HG03439 (cell line): Measurements from ENCODE around the gene WDR72.

Source experiments
- ATAC-seq: cut with Tn5 transposase; IDR thresholded peaks from one replicate; pipeline ENCODE4 v1.9.1; 2021; ENCODE audit warnings: mild to moderate bottlenecking, moderate library complexity; ENCODE audit not compliant: unreplicated experiment

WDR72 gene

DNA sequence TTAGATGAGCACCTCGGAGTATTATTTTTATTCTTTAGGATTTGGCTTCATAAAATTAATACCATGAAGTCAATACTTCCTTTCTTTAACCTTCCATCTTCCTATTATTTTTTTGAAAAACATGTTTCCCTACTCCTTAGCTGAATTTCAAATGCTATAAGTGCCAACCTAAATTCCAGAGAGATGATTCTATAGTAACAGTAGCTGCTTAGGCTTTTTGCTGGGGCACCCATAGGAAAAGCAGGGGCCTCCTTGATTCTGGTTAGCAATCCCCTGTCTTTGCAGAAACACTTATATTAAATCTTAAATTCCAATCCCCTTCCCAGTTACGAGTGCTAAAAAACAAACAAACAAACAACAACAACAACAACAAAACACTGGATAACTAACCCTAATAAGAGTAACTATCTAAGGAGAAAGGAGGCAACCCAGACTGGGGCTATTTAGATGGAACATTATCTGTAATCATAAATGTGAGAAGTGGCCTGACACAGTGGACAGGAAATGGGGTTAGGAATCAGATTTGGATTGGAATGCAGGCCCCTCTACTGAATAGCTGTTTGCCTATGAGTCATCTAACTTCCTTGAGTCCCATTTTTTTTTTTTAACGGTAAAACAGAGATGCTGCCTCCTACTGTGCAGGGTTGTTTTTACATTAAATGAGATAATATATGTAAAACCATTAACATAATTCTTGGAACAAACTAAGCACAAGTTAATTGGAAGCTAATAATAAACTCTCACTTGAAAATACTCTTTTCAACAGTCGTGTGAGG is 148.1 kb downstream of the WDR72 start:
- no peak for ATAC-seq

DNA sequence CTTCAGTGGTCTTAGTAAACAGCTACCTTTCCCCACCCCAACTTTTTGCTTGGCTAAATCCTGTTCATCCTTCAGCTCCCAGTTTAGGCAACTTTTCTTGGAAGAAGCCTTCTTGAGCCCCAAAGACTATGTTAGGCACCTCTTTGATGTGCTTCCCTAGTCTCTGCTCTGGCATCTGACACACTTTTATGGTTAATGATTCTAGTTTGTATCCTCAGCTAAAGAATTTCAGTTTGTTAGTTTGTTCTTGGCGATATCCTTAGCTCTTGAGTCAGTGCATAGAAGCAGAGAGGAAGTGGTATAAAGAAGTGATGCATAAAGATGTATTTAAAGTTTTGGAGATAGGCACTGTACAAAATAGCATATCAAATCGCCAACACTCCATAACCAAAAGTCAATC is 168.4 kb downstream of the WDR72 start:
- ATAC-seq = no peak

DNA sequence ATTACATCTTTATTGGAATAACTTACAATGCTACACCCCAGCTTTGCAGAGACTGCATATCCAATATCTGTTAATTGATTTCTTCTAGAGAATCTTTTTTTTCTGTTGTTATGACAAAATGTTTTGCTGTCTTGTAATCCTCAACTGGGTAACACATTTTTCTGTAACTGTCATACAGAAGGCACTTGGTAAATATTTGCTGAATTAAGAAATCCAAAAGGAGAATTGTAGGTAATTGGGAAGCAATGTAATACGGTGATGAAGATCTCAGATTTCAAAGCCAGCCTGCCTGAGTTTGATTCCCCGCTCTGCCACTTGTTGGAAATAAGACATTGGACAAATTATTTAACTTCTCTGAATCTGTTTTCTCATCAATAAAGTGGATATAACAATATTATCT is 169.1 kb downstream of the WDR72 start:
- ATAC-seq = no peak

DNA sequence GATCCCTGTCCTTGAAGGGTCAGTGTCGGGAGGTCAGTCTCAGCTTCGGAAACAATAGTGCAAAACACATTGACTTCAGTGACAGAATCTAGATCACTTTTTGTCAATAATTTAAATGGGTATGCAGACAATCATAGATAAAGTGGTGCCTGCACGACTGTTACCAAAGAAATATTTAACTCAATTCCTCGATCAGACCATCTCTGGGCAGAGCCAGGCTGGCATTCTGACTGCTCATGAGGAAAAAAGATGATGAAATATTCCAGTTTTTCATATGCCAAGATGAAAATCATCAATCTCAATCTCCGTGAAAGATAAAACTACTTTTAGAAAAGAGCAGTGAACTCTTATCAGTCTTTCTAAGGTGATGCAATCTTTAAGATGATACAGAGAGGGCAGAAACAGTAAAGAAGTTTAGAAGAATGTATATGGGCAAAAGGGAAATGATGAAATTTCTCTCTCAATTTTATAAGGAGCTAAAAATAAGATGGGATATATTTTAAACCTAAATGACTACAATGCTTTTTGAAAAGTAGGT is 169.9 kb downstream of the WDR72 start:
- no peak for ATAC-seq

DNA sequence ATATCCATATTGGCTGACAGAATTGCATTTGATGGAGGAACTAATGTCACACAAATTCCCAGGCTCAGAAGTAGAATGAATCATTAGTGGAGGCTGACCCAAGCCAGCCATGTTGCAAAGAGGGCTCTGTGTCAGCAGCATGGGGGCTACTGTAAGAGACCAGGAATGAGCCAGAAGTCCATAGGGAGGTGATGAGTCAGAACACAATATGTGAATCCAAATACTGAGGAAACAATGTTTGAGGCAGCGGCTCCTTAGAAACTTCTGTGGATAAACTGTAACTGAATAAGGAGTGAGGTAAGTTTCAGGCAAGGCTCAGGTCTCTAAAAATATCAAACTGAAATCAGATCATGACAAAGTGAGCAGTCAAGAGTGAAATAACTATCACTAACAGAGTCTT is 170.7 kb downstream of the WDR72 start:
- ATAC-seq = no peak

DNA sequence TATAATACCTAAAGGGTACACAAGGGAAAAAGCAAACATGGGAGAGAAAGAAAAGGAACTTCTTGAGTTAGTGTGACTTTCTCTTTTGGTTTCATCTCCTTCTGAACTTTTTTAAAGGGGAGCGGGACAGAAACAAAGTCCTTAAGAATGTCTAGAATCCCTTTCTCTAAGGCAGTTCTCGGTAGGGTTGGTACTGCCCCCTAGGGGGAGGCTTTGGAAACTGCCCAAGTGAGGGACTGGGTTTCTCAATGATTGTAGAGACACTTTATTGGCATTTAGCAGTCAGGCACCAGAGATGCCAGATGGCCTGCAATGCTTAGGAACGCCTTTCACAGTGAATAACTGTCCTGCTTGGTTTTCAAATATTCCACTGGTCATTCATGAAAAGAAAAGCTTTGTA is 172.7 kb downstream of the WDR72 start:
- peak; percentile 74 for ATAC-seq

DNA sequence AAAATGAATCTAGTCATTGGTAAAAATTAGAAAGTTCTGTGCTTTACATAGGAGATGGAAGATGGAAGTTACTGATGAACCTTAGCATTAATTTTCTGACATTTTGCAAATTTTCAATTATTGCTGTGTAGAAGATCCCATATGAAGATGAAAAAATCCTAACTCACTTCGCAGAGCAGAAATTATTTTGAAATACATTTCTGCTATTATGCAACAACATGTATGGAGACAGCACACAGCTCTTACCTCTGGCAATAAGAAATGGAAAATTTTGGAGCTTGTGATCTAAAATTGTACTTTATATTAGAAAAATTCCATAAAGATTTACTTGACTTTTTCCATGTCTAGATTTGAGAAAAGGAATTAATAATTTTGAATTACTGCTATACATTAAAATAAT is 177.9 kb downstream of the WDR72 start:
- no peak for ATAC-seq

DNA sequence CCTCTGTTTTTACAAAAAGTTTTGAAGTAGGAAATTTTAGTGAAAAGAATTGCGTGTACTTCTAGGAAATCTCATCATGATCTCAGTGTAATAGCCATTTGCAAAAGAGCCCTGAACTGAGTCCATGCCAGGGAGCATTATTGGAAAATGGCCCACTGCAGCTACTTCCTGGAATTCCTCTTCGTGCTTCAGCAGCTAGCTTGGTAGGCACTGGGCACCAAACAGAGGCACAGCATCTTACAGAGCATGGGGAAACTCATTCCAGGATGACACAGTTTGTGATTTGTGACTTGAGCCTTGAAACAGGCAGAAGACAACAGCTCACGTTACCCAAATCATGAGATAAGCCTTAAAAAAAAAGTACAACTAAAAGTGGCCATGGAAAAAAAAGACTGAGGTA is 179.1 kb downstream of the WDR72 start:
- no peak for ATAC-seq

DNA sequence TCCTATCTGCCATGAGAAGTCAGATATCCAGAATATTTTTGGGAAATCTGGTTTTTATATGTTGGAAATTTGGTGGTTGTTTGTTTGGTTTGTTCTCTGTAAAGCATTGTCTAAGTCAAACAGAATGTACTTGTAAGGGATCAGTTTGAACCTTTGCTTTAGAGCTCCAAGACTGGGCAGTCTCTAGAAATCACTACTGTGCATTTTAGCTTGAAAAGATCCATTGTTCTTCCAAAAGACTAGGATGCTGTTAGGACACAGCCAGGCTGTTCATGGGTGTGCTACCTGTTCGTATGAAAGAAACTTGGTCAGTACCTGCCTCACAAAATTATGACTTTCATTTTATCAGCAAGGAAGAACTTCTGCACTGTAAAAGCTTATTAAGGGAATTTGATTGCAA is 182.6 kb downstream of the WDR72 start:
- ATAC-seq = no peak

DNA sequence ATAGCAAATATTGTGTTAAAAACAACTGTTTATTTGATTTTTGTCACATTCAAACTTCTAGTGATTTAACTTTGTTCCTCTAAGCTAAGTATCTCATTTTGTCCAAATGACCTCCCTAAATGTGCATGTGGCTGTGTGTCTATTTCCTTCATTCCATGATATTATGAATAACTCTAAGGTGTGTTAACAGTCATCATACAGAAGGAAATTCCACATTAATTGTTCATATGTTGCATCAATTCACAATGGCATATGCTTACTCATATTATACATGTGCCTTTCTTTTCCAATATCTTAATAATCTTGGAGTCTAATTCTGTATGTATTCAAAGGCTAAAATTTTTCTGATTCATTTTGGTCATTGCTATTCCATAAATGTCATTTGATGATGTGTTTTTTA is 186.4 kb downstream of the WDR72 start:
- no peak for ATAC-seq

DNA sequence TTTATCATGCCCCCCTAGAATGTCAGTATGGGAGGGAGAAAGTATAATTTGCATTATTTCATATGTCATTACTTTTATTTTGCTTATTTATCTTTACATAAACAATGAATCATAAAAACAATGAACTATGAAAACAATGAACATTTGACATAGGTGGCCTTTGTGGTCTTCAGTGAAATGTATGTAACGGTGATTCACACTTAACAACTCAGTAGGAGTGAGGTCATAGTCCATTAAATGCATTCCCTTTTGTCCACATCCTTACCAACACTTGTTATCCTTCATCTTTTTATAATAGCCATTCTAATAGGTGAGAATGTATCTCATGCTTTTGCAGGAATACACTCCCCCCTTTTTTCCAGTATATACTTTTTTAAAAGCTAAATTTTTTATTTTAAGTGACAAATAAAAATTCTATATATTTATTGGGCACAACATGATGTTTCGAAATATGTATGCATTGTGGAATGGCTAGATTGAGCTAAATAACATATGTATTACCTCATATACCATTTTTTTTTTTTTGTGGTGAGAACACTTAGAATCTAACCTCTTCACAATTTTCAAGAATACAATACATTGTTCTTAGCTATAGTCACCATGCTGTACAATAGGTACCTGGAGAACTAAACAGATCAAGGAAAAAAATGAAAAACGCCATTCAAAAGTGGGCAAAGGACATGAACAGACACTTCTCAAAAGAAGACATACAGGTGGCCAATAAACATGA is 189.5 kb downstream of the WDR72 start:
- ATAC-seq = no peak

DNA sequence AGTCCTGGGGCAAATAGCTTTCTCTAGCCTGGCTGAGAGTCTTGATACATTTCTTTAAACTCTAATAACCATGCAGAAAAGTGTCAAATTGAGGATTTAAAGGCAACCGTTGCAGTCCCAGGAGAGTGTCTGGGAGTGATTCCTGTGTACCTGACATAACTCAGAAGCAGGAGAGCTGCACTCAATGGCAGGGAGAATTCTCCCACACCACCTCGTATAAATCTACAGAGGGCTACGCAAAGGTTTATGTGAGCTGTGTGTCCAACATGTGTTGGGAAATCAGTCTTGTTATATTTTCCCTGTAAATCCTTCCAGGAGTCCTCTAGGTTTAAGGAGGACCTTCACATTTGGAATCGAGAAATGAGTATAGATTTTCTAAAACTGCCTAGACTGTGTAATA is 192.6 kb downstream of the WDR72 start:
- no peak for ATAC-seq

DNA sequence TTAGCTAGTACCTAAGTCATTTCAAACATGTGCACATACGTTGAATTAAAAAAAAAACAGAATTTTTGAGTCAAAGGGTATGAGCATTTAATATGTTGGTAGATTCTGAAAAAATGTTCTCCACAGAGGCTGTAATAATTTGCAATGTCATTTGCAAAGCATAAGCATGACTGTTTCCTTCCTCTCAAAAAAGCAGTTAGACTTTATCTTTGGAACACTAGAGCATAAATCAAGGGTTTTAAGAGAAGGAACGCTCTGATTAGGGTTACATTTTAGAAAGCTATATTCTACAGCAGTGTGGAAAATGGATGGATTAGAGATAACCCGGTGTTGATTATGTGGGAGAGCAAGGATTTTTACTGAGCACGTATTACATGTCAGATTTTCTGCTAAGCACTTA is 193.7 kb downstream of the WDR72 start:
- no peak for ATAC-seq

DNA sequence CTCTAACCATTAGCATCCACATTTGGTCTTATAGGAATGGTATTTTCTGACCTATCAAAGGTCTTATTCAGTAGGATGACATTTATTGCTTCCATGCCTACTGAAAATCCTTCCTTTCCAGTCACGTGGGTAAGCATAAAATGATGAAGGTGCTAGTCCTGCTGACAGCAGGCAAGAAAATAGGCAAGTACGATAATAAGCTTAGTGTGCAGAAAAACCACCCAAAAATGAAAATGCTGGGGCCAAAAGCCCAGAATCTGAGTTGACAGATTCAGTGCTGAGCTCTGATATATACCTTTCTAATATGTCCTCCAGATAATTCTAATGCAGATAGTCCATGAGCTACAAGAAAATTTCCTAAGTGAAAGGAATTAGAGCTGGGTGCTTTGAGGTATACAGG is 194.8 kb downstream of the WDR72 start:
- ATAC-seq = no peak

DNA sequence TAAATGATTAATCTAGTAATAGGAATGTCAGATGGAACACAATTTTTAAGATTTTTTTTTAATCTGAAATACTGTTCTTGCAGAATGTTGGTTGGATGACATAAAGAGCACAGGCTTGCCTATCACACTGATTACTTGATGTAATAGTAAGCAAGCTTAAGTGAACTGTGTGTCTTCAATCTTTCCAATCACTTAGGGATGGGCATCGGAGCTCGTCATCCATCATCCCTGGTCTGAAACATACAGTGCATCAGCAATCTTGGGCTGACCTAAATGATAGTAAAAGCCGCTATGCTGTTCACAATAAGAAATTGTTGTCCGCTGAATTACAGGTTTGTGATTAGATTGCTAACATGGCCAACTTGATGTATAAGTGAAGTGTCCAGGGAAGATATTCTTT is 195.8 kb downstream of the WDR72 start:
- ATAC-seq = no peak

DNA sequence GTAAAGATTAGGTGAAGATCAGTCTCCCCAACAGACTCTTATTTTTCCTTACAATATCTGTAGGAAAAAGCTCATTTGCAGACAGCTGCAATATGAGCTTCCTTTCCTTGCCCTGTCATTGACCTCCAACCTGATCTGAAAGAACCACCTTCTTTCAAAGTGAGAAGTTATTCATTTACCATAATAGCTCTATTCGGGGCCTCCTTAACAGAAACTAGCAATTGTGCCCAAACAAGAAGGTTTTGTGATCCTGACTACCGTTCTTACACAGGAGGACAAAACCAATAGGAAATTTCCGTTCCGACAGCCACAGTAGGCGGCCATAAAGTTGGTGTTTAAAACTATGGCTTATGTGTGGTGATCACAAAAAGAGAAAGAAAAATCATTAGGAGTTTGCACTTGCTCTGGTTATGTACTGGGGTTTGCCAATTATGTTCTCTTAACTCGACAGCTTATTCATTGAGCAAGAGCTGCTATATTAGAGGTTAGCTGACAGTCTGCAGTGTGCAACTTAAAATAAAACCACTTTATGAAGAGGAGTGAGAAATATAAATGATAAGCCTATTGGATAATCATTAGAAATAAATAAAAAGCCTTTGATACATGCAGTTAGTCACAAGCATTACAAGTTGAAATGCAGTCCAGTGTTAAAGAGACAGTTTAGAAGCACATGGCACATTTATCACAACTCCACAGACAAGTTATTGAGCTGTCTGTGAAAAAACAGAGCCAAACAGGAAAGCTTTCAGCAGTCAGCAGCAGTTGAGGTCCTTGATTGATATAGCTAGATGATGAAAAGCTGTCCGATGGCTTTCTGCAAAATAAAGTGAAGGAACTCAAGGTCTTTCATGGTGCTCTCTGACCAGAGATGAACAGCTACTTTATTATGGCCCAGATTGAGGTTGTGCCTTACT is 199.8 kb downstream of the WDR72 start:
- no peak for ATAC-seq

DNA sequence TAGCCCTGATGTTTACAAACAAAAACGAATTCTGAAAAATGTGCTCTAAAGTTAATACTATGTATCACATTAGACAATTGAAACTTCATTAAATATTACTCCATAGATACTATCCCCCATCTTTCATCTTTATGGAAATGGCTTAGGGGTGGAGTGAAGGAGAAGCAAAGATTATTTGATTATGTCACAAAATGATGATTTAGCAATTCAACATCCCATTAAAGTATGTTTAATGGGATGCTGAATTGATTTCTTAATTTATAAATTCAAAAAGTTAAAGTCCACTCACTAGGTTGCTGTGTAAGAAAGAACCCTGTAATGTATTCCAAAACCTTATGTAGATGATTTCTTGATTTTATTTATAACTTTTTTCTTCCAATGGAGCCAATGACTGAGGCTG is 201.1 kb downstream of the WDR72 start:
- ATAC-seq = no peak

DNA sequence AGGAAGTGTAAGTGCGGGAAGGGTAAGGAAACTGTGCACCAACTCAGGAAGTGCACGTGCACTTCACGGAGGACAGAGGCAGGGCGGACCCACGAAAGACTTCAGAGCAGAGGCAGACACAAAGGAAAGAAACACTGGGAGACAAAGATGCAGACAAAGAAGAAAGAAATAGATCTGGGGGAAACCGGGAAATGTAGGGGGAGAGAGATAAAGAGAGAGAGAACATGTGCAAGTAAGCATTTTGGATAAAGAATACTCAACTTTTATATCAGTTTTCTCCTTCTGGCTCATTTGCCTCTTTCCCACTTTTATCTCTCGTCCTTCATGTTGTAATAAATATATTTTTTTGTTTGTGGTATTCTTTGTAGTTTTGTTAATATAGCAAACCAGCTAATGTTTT is 204.2 kb downstream of the WDR72 start:
- no peak for ATAC-seq

DNA sequence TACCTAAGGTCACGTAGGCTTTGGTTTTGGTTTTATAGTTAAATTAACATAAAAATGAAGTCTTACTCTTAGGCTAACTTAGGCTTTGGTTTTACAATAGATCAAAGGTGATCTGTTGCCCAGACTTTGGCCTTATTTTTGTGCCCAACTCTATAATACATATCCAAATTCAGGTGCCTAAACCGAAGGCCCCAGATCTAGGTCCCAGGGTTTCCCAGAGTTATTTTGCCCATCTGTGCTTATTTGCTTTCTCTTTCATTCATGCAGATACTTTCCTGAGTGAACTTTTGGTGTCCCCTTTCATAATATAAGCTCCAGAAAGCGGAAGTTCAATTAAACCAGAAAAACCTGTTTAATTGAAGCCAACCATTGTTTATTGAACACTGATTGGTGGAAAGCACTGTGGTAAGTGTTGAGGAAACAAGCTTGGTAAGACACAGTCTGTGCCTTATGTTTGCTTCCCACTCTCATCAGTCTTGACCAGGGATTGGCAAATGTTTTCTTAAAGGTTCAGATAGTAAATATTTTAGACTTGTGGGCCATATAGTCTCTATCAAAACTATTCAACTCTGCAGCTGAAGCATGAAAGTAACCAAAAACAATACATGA is 209.7 kb downstream of the WDR72 start:
- ATAC-seq = no peak

DNA sequence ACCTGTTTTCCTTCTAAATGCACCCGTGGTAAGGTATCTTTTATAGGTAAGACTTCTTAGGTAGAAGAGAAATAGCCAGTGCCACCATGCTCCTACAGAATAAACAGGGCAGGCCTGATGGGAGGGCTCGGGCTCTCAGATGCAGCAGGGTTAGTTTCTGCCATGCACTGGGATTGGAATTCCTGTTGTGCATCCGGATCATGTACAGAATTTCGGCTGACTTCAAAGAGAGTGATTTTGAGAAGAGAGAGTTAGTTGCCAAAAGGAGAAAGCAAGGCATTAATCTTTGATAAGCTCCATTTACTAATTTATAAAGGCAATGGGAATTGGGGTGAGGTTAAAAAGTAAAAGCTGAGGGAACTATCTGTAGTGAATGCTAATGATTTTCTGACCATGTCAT is 211.2 kb downstream of the WDR72 start:
- no peak for ATAC-seq
